GM23338 (cell line): ENCODE data around the gene SLC23A3. TPM values are rescaled to one million over a fixed set of nuclear protein-coding genes. Genes with fewer than 3 reads are reported as not detected.

Source experiments
- ATAC-seq: fragments of 200-7000 bp; cut with Tn5 transposase; 3 replicates; pipeline ENCODE4 v1.9.1; 2020
- DNase-seq: peaks from one replicate; pipeline ENCODE4 v3.0.0-alpha.2; 2015; ENCODE audit warnings: low spot score
- H2AFZ ChIP-seq: fragments of 200-600 bp; sonication (generic); 2 replicates; pipeline ENCODE4 v1.8.0; 2016; ENCODE audit warnings: antibody characterized with exemption, mild to moderate bottlenecking, moderate library complexity
- H3F3A ChIP-seq: fragments of 200-600 bp; sonication (generic); replicated peaks from 2 replicates; pipeline ENCODE4 v1.8.0; 2017; ENCODE audit warnings: antibody characterized with exemption, mixed run types, low read depth
- H3K27ac ChIP-seq: fragments of 200-600 bp; sonication (generic); 2 replicates; pipeline ENCODE4 v1.6.1; 2016; ENCODE audit warnings: low read depth
- H3K27me3 ChIP-seq: fragments of 200-600 bp; sonication (generic); 2 replicates; pipeline ENCODE4 v1.8.0; 2016; ENCODE audit warnings: mild to moderate bottlenecking, mixed run types, moderate library complexity; ENCODE audit not compliant: insufficient read depth
- H3K36me3 ChIP-seq: fragments of 200-600 bp; sonication (generic); 2 replicates; pipeline ENCODE4 v1.8.0; 2016; ENCODE audit warnings: mild to moderate bottlenecking; ENCODE audit not compliant: insufficient read depth
- H3K4me1 ChIP-seq: fragments of 200-600 bp; sonication (generic); 2 replicates; pipeline ENCODE4 v1.8.0; 2016; ENCODE audit warnings: mild to moderate bottlenecking, moderate library complexity; ENCODE audit not compliant: insufficient read depth
- H3K4me2 ChIP-seq: fragments of 200-600 bp; sonication (generic); 2 replicates; pipeline ENCODE4 v1.7.1; 2017; ENCODE audit warnings: mixed run types
- H3K4me3 ChIP-seq: fragments of 200-600 bp; sonication (generic); 2 replicates; pipeline ENCODE4 v1.6.1; 2016; ENCODE audit warnings: mixed run types
- H3K79me2 ChIP-seq: fragments of 200-600 bp; sonication (generic); replicated peaks from 2 replicates; pipeline ENCODE4 v1.8.0; 2017; ENCODE audit warnings: mild to moderate bottlenecking; ENCODE audit not compliant: insufficient read depth
- H3K9me2 ChIP-seq: fragments of 200-600 bp; sonication (generic); 2 replicates; pipeline ENCODE4 v1.8.0; 2017; ENCODE audit not compliant: insufficient read depth
- H4K20me1 ChIP-seq: fragments of 200-600 bp; sonication (generic); replicated peaks from 2 replicates; pipeline ENCODE4 v1.8.0; 2017; ENCODE audit warnings: mild to moderate bottlenecking; ENCODE audit not compliant: insufficient read depth
- H3K27ac Mint-ChIP-seq: 2 replicates; pipeline ENCODE4 v1.8.0; 2020; ENCODE audit warnings: inconsistent platforms, mild to moderate bottlenecking, moderate library complexity, mixed read lengths
- H3K27me3 Mint-ChIP-seq: 3 replicates; pipeline ENCODE4 v1.8.0; 2022; ENCODE audit warnings: low read depth, mild to moderate bottlenecking, moderate library complexity, mixed read lengths, inconsistent platforms; ENCODE audit not compliant: insufficient read depth, poor library complexity
- H3K36me3 Mint-ChIP-seq: 3 replicates; pipeline ENCODE4 v1.8.0; 2021; ENCODE audit warnings: low read depth, mild to moderate bottlenecking, inconsistent platforms, moderate library complexity, mixed read lengths
- H3K4me1 Mint-ChIP-seq: 3 replicates; pipeline ENCODE4 v1.8.0; 2020; ENCODE audit warnings: mild to moderate bottlenecking, inconsistent platforms, mixed read lengths
- H3K4me3 Mint-ChIP-seq: 3 replicates; pipeline ENCODE4 v1.8.0; 2021; ENCODE audit warnings: moderate library complexity, mild to moderate bottlenecking, inconsistent platforms, mixed read lengths
- H3K9me3 Mint-ChIP-seq: 3 replicates; pipeline ENCODE4 v1.8.0; 2020; ENCODE audit warnings: moderate library complexity, mild to moderate bottlenecking, inconsistent platforms, mixed read lengths
- EZH2 ChIP-seq: fragments of 200-600 bp; sonication (generic); IDR thresholded peaks from one replicate; pipeline ENCODE4 v1.8.0; 2017; ENCODE audit warnings: antibody characterized with exemption, mild to moderate bottlenecking, low read depth; ENCODE audit not compliant: unreplicated experiment
- NANOG ChIP-seq: IDR thresholded peaks from 2 replicates; pipeline ENCODE4 v1.6.1; 2016; ENCODE audit warnings: antibody characterized with exemption, borderline replicate concordance
- POLR2AphosphoS5 ChIP-seq: IDR thresholded peaks from 2 replicates; pipeline ENCODE4 v1.6.1; 2016; ENCODE audit warnings: antibody characterized with exemption, low read depth
- STAT1 ChIP-seq: IDR thresholded peaks from one replicate; pipeline ENCODE4 v1.6.1; 2016; ENCODE audit warnings: antibody characterized with exemption; ENCODE audit not compliant: unreplicated experiment
- ZNF331 ChIP-seq: fragments of 250-450 bp; sonication (Bioruptor Pico); IDR thresholded peaks from 2 replicates; pipeline ENCODE4 v1.5.0; 2020; ENCODE audit warnings: low read depth, mild to moderate bottlenecking, moderate library complexity
- polyA plus RNA-seq: library from polyadenylated mRNA; unstranded; fragments of >200 nt; fragmentation: Nextera tagmentation; extraction: Ambion mirVana; gene quantifications from 2 replicates; pipeline ENCODE4 v1.2.1, GENCODE V29; 2016
- total RNA-seq: library from RNA; depleted of rRNA; stranded (reverse); fragments of >200 nt; shearing (Covaris generic); gene quantifications from 2 replicates; pipeline ENCODE4 v1.2.3, GENCODE V29; 2014
- TF ChIP-seq, protein P1 (sequence below): IDR thresholded peaks from one replicate; pipeline ENCODE4 v1.6.1; 2018; ENCODE audit warnings: antibody characterized with exemption; ENCODE audit not compliant: unreplicated experiment
- TF ChIP-seq, protein P2 (sequence below), 2 experiments: fragments of 200-600 bp in 1 of 2; sonication (generic) in 1 of 2; conservative IDR thresholded peaks; 2 replicates each; pipeline versions ENCODE4 v1.5.1 to v1.6.1; 2016 to 2017; ENCODE audit warnings: antibody characterized with exemption in 2 of 2, low read depth in 2 of 2, mild to moderate bottlenecking in 2 of 2, moderate library complexity in 1 of 2

The SLC23A3 gene
- total and polyA plus RNA-seq, 2 experiments from 2014 or later, result 0.10 to 0.73 TPM

DNA sequence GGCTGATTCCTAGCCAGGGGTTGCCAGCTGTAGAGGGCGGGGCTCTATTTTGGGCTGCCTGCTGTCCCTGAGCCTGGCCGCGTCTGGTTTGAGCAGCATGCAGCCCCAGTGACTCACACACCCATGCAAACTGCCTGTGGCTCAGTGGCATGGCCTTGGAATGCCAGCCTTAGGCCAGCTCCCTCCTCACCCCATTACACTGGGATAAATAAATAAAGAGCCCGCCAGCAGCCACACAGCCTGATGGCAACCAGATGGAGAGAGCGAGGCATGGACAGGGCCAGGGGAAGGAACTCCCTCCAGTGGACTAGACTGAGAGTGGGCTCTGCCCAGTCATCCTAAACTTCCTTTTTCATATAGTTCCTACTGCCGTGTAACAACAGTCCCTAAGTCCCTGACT is 27.5 kb downstream of the SLC23A3 start:
- H3K4me3 Mint-ChIP-seq, result no peak overlapping the region
- no peak for ATAC-seq
- Histone ChIP-seq H3K9me2 (no peaks in the 10 kb centered on the region), H3K4me1 (no peaks in the 10 kb centered on the region), H4K20me1 (peaks cover 7% of the 10 kb centered on the region; the same call in 1 of the 2 replicates), H3K27me3 (no peaks in the 10 kb centered on the region), H2AFZ (no peak overlapping the region), H3K4me2 (no peak overlapping the region), H3K79me2 (no peaks in the 10 kb centered on the region), H3F3A (no peaks in the 10 kb centered on the region), H3K36me3 (0 out of 2 replicates have a peak, but pooled peaks cover 4% of the 10 kb centered on the region), H3K4me3 (no peak overlapping the region), H3K27ac (no peak overlapping the region)
- no peak for DNase-seq
- H3K4me1 Mint-ChIP-seq, result no peaks in the 10 kb centered on the region
- no peaks in the 10 kb centered on the region for H3K27me3 Mint-ChIP-seq
- no peak overlapping the region for H3K27ac Mint-ChIP-seq
- H3K36me3 Mint-ChIP-seq, result peaks cover 20% of the 10 kb centered on the region
- H3K9me3 Mint-ChIP-seq, result no peaks in the 10 kb centered on the region
- TF ChIP-seq, protein P1, sequence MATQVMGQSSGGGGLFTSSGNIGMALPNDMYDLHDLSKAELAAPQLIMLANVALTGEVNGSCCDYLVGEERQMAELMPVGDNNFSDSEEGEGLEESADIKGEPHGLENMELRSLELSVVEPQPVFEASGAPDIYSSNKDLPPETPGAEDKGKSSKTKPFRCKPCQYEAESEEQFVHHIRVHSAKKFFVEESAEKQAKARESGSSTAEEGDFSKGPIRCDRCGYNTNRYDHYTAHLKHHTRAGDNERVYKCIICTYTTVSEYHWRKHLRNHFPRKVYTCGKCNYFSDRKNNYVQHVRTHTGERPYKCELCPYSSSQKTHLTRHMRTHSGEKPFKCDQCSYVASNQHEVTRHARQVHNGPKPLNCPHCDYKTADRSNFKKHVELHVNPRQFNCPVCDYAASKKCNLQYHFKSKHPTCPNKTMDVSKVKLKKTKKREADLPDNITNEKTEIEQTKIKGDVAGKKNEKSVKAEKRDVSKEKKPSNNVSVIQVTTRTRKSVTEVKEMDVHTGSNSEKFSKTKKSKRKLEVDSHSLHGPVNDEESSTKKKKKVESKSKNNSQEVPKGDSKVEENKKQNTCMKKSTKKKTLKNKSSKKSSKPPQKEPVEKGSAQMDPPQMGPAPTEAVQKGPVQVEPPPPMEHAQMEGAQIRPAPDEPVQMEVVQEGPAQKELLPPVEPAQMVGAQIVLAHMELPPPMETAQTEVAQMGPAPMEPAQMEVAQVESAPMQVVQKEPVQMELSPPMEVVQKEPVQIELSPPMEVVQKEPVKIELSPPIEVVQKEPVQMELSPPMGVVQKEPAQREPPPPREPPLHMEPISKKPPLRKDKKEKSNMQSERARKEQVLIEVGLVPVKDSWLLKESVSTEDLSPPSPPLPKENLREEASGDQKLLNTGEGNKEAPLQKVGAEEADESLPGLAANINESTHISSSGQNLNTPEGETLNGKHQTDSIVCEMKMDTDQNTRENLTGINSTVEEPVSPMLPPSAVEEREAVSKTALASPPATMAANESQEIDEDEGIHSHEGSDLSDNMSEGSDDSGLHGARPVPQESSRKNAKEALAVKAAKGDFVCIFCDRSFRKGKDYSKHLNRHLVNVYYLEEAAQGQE, result no peak
- no peak for TF ChIP-seq ZNF331 (CRISPR knock-in tag)

DNA sequence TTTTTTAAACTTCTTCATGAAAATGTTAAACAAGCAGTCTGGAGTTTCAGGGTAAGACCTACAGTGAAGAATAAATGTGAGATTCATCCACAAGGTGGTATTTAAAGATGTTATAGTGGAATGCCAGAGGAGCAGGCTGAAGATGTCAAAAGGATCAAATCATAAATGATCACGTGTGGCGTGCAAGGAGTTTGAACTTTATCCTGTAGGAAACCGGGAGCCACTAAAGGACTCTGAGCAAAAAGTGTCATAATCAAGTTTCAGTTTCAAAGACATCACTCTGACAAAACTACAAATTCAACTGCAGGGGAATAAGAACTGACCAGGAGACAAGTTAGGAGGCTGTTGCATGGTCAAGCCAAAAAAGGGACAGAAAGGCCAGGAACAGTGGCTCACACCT is 29.1 kb downstream of the SLC23A3 start:
- Mint-ChIP-seq H3K27ac (no peak overlapping the region), H3K36me3 (peaks cover 12% of the 10 kb centered on the region; the same call in 1 of the 3 replicates), H3K4me1 (no peaks in the 10 kb centered on the region), H3K9me3 (no peaks in the 10 kb centered on the region), H3K27me3 (no peaks in the 10 kb centered on the region), H3K4me3 (no peak overlapping the region)
- Histone ChIP-seq H3K4me1 (no peaks in the 10 kb centered on the region), H3K79me2 (no peaks in the 10 kb centered on the region), H4K20me1 (peaks cover 9% of the 10 kb centered on the region), H3F3A (no peaks in the 10 kb centered on the region), H3K27ac (no peak overlapping the region), H3K4me3 (no peak overlapping the region), H3K27me3 (no peaks in the 10 kb centered on the region), H3K9me2 (no peaks in the 10 kb centered on the region), H3K36me3 (0 out of 2 replicates have a peak, but pooled peaks cover 7% of the 10 kb centered on the region), H3K4me2 (no peak overlapping the region), H2AFZ (no peak overlapping the region)
- ATAC-seq (no peak), DNase-seq (no peak)
- TF ChIP-seq, protein P2, sequence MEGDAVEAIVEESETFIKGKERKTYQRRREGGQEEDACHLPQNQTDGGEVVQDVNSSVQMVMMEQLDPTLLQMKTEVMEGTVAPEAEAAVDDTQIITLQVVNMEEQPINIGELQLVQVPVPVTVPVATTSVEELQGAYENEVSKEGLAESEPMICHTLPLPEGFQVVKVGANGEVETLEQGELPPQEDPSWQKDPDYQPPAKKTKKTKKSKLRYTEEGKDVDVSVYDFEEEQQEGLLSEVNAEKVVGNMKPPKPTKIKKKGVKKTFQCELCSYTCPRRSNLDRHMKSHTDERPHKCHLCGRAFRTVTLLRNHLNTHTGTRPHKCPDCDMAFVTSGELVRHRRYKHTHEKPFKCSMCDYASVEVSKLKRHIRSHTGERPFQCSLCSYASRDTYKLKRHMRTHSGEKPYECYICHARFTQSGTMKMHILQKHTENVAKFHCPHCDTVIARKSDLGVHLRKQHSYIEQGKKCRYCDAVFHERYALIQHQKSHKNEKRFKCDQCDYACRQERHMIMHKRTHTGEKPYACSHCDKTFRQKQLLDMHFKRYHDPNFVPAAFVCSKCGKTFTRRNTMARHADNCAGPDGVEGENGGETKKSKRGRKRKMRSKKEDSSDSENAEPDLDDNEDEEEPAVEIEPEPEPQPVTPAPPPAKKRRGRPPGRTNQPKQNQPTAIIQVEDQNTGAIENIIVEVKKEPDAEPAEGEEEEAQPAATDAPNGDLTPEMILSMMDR (conservative IDR thresholded peaks at IDR 0.05; ENCODE audit: low read depth in 2 of 2), result no peak

DNA sequence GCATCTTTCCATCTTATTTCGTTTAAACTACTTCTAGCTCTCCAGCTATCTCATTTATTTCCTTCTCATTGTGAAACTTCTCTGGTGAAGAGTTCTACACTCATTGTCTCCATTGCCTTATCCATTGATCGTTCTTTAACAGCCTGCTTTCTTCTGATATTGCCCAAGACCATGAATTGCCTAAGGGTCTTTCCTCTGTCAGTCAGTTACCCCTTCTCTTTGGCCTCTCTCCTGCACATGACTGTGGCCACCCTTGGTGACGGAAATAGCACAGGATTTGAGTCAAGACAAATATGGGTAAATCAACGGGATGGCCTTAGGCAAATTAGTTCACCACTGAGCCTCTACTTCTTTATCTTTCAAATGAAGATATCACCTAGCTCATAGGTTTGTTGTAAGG is 35.9 kb downstream of the SLC23A3 start:
- Histone ChIP-seq H3K4me1 (no peaks in the 10 kb centered on the region), H3K27me3 (no peaks in the 10 kb centered on the region), H3K27ac (no peak overlapping the region), H3K4me2 (no peak overlapping the region), H2AFZ (no peak overlapping the region), H3K9me2 (no peaks in the 10 kb centered on the region), H3K4me3 (no peak overlapping the region), H4K20me1 (peaks cover 8% of the 10 kb centered on the region), H3K79me2 (no peaks in the 10 kb centered on the region), H3K36me3 (0 out of 2 replicates have a peak, but pooled peaks cover 3% of the 10 kb centered on the region), H3F3A (no peaks in the 10 kb centered on the region)
- ATAC-seq, result no peak
- DNase-seq, result no peak
- Mint-ChIP-seq H3K27ac (no peak overlapping the region), H3K9me3 (no peaks in the 10 kb centered on the region), H3K27me3 (no peaks in the 10 kb centered on the region), H3K4me3 (no peak overlapping the region), H3K4me1 (peaks cover 3% of the 10 kb centered on the region; the same call in 2 of the 3 replicates), H3K36me3 (no peaks in the 10 kb centered on the region)
- TF ChIP-seq POLR2AphosphoS5 (no peak), STAT1 (no peak), NANOG (no peak), EZH2 (no peak)
- TF ChIP-seq, protein P1, result no peak
